B cell (primary cell): ENCODE measurements around the gene KRTAP4-7.
"Not testable (repeated sequence)": the region's sequence is repeated elsewhere in the genome, so short reads cannot be mapped to it uniquely, and the experiment has no call there.

Source experiments
- EZH2 ChIP-seq: IDR thresholded peaks from 2 replicates; pipeline ENCODE4 v1.6.1; 2012; ENCODE audit warnings: borderline replicate concordance, low read depth, mild to moderate bottlenecking, moderate library complexity, low read length; ENCODE audit not compliant: insufficient read depth, poor library complexity, severe bottlenecking
- TF ChIP-seq, protein P1 (sequence below): fragments of 200-600 bp; IDR thresholded peaks from one replicate; pipeline ENCODE4 v1.8.0; 2022; ENCODE audit warnings: antibody characterized with exemption, mild to moderate bottlenecking

DNA sequence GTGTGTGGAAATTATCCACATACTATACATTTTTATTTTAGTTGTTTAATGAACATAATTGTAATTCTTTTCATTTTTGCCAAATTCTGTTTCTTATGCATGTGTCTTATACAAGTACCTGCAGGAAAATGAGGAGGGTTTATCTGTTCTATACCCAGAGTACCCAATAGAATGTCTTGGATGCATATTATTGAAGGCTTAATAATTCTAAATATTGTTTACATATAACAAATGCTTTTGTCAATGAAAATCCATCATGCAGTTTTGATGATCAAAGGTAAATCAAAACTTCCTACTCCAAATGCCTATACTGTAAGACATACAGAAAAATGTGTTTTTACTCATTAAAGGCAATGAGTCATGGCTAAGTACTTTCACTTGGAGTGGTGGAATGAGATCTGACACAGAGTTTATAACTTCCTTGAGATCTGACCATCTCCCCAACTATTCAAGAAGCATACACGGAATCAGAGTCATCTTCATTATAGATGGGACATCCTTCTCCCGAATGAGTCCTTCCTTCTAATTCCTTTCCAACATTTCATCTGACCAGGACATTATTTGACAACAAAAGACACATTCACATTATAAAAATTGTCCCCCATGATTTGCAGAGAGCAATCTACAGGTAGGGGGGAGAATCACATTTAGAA lies 20.6 kb downstream of the KRTAP4-7 start:
- TF ChIP-seq, protein P1, sequence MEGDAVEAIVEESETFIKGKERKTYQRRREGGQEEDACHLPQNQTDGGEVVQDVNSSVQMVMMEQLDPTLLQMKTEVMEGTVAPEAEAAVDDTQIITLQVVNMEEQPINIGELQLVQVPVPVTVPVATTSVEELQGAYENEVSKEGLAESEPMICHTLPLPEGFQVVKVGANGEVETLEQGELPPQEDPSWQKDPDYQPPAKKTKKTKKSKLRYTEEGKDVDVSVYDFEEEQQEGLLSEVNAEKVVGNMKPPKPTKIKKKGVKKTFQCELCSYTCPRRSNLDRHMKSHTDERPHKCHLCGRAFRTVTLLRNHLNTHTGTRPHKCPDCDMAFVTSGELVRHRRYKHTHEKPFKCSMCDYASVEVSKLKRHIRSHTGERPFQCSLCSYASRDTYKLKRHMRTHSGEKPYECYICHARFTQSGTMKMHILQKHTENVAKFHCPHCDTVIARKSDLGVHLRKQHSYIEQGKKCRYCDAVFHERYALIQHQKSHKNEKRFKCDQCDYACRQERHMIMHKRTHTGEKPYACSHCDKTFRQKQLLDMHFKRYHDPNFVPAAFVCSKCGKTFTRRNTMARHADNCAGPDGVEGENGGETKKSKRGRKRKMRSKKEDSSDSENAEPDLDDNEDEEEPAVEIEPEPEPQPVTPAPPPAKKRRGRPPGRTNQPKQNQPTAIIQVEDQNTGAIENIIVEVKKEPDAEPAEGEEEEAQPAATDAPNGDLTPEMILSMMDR, result not testable (repeated sequence)
- TF ChIP-seq EZH2, result not testable (repeated sequence)
